ENCODE results near the gene GPR89A.
A peak's percentile ranks its signal among the peaks of the same experiment; 100 is the strongest.
"Not testable (repeated sequence)": the region's sequence is repeated elsewhere in the genome, so short reads cannot be mapped to it uniquely, and the experiment has no call there.

Gene GPR89A

GRCh38 chr1:145607833-145608733, at the start of gene GPR89A:
Gene GPR89A (plus strand): TSS chr1:145607988. CDS start chr1:145608134, 146 bp downstream.
- H3K36me3 Mint-ChIP-seq (ENCODE audit: low read depth); H3K9me3 Mint-ChIP-seq: not testable (repeated sequence)

GRCh38 chr1:145586820-145587219, 21.0 kb upstream of the GPR89A start:
- not testable (repeated sequence) for H3K4me1 Mint-ChIP-seq; DNase-seq; H3K4me3 Mint-ChIP-seq; H3K36me3 Mint-ChIP-seq (ENCODE audit: low read depth); H3K27ac Mint-ChIP-seq; H3K9me3 Mint-ChIP-seq
- peaks cover 13% of the 10 kb centered on the region for H3K27me3 Mint-ChIP-seq (ENCODE audit: low read depth, poor library complexity)

More at GRCh38 chr1:145607833-145608733, at the start of gene GPR89A:
- peak within 1 kb of the TSS; percentile 85 for H3K4me3 Mint-ChIP-seq
- H3K27ac Mint-ChIP-seq = peak within 1 kb of the TSS; percentile 75
- peak; percentile 97 for DNase-seq
- H3K4me1 Mint-ChIP-seq = peaks cover 20% of the 10 kb centered on the region
- not testable (repeated sequence) for H3K27me3 Mint-ChIP-seq (ENCODE audit: low read depth, poor library complexity)

GRCh38 chr1:145590806-145591205, 17.0 kb upstream of the GPR89A start:
- peak; percentile 51 for DNase-seq
- H3K4me1 Mint-ChIP-seq; H3K4me3 Mint-ChIP-seq; H3K36me3 Mint-ChIP-seq (ENCODE audit: low read depth); H3K27ac Mint-ChIP-seq; H3K9me3 Mint-ChIP-seq: not testable (repeated sequence)
- peaks cover 20% of the 10 kb centered on the region for H3K27me3 Mint-ChIP-seq (ENCODE audit: low read depth, poor library complexity)
- peak; percentile 34 for TF ChIP-seq CTCF (IDR thresholded peaks at IDR 0.05)

GRCh38 chr1:145592347-145592746, 15.4 kb upstream of the GPR89A start:
- H3K4me1 Mint-ChIP-seq; H3K9me3 Mint-ChIP-seq; H3K27ac Mint-ChIP-seq; DNase-seq; H3K36me3 Mint-ChIP-seq (ENCODE audit: low read depth); H3K4me3 Mint-ChIP-seq: not testable (repeated sequence)
- peaks cover 23% of the 10 kb centered on the region for H3K27me3 Mint-ChIP-seq (ENCODE audit: low read depth, poor library complexity)

- not testable (repeated sequence) for H3K27ac Mint-ChIP-seq; H3K9me3 Mint-ChIP-seq; H3K4me1 Mint-ChIP-seq; H3K36me3 Mint-ChIP-seq (ENCODE audit: low read depth); H3K4me3 Mint-ChIP-seq; DNase-seq
- peaks cover 15% of the 10 kb centered on the region for H3K27me3 Mint-ChIP-seq (ENCODE audit: low read depth, poor library complexity)
These were observed 12.4 kb upstream of the GPR89A start for GRCh38 chr1:145595421-145595820.

GRCh38 chr1:145596236-145596635, 11.6 kb upstream of the GPR89A start:
- H3K4me3 Mint-ChIP-seq; H3K36me3 Mint-ChIP-seq (ENCODE audit: low read depth); DNase-seq; H3K9me3 Mint-ChIP-seq; H3K4me1 Mint-ChIP-seq; H3K27ac Mint-ChIP-seq: not testable (repeated sequence)
- H3K27me3 Mint-ChIP-seq (ENCODE audit: low read depth, poor library complexity) = peaks cover 15% of the 10 kb centered on the region

GRCh38 chr1:145599426-145599825, 8.4 kb upstream of the GPR89A start:
- H3K4me3 Mint-ChIP-seq; H3K27me3 Mint-ChIP-seq (ENCODE audit: low read depth, poor library complexity); H3K9me3 Mint-ChIP-seq; H3K27ac Mint-ChIP-seq; DNase-seq; H3K36me3 Mint-ChIP-seq (ENCODE audit: low read depth); H3K4me1 Mint-ChIP-seq: not testable (repeated sequence)

GRCh38 chr1:145601593-145601992, 6.2 kb upstream of the GPR89A start:
- Mint-ChIP-seq H3K36me3 (ENCODE audit: low read depth) (no peaks in the 10 kb centered on the region), H3K4me3 (no peak overlapping the region), H3K27ac (no peak overlapping the region), H3K4me1 (no peaks in the 10 kb centered on the region), H3K9me3 (no peaks in the 10 kb centered on the region), H3K27me3 (ENCODE audit: low read depth, poor library complexity) (peaks cover 6% of the 10 kb centered on the region)
- TF ChIP-seq CTCF (IDR thresholded peaks at IDR 0.05) = no peak
- no peak for DNase-seq

- not testable (repeated sequence) for H3K4me3 Mint-ChIP-seq; H3K27me3 Mint-ChIP-seq (ENCODE audit: low read depth, poor library complexity); H3K36me3 Mint-ChIP-seq (ENCODE audit: low read depth)
These were observed 948 bp upstream of the GPR89A start for GRCh38 chr1:145606840-145607239.

GRCh38 chr1:145607289-145607688, 499 bp upstream of the GPR89A start:
- peaks cover 20% of the 10 kb centered on the region for H3K4me1 Mint-ChIP-seq
- H3K36me3 Mint-ChIP-seq (ENCODE audit: low read depth); H3K27ac Mint-ChIP-seq: not testable (repeated sequence)

More at GRCh38 chr1:145606840-145607239, 948 bp upstream of the GPR89A start:
- H3K4me1 Mint-ChIP-seq = peaks cover 20% of the 10 kb centered on the region
- not testable (repeated sequence) for H3K27ac Mint-ChIP-seq, H3K9me3 Mint-ChIP-seq, DNase-seq

GRCh38 chr1:145610744-145611143, 3.0 kb downstream of the GPR89A start:
- H3K4me3 Mint-ChIP-seq = not testable (repeated sequence)
- peaks cover 20% of the 10 kb centered on the region for H3K4me1 Mint-ChIP-seq

More at GRCh38 chr1:145607289-145607688, 499 bp upstream of the GPR89A start:
- not testable (repeated sequence) for H3K4me3 Mint-ChIP-seq; H3K9me3 Mint-ChIP-seq; H3K27me3 Mint-ChIP-seq (ENCODE audit: low read depth, poor library complexity); DNase-seq

GRCh38 chr1:145620073-145620472, 12.3 kb downstream of the GPR89A start:
- not testable (repeated sequence) for H3K27ac Mint-ChIP-seq; H3K36me3 Mint-ChIP-seq (ENCODE audit: low read depth); H3K4me1 Mint-ChIP-seq; H3K4me3 Mint-ChIP-seq; H3K9me3 Mint-ChIP-seq; DNase-seq; H3K27me3 Mint-ChIP-seq (ENCODE audit: low read depth, poor library complexity)

More at GRCh38 chr1:145610744-145611143, 3.0 kb downstream of the GPR89A start:
- not testable (repeated sequence) for H3K36me3 Mint-ChIP-seq (ENCODE audit: low read depth); H3K9me3 Mint-ChIP-seq; H3K27me3 Mint-ChIP-seq (ENCODE audit: low read depth, poor library complexity); H3K27ac Mint-ChIP-seq; DNase-seq

- not testable (repeated sequence) for H3K4me3 Mint-ChIP-seq; H3K9me3 Mint-ChIP-seq; H3K4me1 Mint-ChIP-seq; H3K36me3 Mint-ChIP-seq (ENCODE audit: low read depth); H3K27me3 Mint-ChIP-seq (ENCODE audit: low read depth, poor library complexity); H3K27ac Mint-ChIP-seq; DNase-seq
These were observed 14.4 kb downstream of the GPR89A start for GRCh38 chr1:145622177-145622576.
